Muscle of back (tissue), 11 donors: ENCODE measurements around the gene CNTN6. TPM values are rescaled to one million over a fixed set of nuclear protein-coding genes. Genes with fewer than 3 reads are reported as not detected.

ENCODE experiments used
- DNase-seq, 3 donors: peaks; one replicate each; pipeline versions ENCODE4 v3.0.0 to v3.0.0-alpha.2; 2013
- polyA plus RNA-seq, 10 donors: library from polyadenylated mRNA; unstranded; fragments of 120-200 nt; gene quantifications; one replicate each; pipeline ENCODE4 v1.2.1, GENCODE V29; 2013; ENCODE audit not compliant: insufficient read length in 10 of 10

Gene CNTN6
- polyA plus RNA-seq, 10 donors, result 0.90 to 2.3 (median 1.3) TPM

DNA sequence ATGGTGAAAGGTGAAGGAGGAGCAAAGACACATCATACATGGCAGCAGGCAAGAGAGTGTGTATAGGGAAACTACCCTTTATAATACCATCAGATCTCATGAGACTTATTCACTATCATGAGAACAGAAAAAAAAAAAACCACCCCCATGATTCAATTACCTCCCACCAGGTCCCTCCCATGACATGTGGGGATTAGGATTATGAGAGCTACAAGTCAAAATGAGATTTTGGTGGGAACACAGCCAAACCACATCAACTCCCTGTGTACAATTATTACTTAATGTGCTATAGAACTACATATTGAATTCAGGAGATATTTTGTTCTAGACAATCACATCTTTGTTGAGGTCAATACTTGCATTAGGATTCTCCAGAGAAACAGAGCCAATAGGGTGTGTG is 313.4 kb downstream of the CNTN6 start:
- no peak for DNase-seq

DNA sequence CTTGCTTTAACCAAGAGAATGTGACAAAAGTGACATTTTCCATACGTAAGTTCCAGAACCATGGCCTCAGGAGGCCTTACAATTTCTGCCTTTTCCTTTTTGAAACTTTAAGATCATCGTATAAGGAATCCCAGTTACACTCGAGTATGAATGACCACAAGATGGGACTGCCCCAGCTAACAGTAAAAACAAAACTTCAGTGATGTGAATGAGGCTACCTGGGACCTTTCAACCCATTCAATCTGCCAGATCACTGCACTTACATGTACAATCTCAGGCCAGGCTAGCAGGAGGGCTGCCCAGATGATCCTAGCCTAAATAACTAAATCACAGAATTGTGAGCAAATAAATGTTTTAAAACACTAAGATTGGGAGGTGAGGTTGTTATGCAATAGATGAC is 328.8 kb downstream of the CNTN6 start:
- no peak for DNase-seq

DNA sequence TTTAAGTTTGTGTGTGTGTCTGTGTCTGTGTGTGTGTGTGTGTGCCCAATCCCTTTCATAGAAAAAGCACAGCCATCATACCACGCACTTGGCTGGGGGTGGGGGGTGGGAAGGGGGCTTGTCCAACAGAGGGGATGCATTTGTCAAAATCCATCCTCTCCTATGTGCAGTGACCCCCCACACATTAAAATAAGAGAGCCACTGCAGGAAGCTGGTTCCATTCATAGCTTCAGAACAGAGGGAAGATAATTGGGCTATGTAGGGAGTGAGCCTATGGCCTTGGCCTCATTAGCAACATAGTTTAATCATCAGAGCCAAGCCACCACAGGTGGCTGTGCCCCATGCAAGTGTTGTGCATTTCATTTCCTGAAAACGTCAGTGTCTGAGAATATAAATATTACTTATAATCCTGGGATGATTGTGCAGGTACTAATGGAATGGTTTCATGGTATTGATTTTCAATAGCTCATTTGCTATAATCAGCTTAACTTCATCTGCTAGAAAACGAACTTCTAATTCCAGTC is 330.8 kb downstream of the CNTN6 start:
- DNase-seq, result no peak

DNA sequence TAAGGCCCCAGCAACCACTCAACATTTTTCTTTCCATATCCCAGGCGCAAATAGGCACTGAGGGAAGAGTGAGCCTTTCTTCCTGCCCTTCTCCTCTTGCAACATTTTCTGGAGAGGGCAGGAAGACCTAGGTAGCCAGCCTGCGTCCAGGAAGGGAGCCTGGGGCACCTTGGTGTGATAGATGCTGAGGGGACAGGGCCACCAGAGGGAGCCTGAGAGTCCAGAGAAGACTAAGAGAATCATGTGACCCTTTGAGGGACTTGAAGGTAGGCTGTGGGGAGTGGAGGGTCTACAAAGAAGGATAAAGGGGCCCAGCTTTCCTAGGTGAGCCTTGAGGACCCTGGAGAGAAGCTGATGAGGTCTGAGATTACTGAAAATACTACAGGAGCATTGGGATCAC is 346.6 kb downstream of the CNTN6 start:
- DNase-seq, result no peak

DNA sequence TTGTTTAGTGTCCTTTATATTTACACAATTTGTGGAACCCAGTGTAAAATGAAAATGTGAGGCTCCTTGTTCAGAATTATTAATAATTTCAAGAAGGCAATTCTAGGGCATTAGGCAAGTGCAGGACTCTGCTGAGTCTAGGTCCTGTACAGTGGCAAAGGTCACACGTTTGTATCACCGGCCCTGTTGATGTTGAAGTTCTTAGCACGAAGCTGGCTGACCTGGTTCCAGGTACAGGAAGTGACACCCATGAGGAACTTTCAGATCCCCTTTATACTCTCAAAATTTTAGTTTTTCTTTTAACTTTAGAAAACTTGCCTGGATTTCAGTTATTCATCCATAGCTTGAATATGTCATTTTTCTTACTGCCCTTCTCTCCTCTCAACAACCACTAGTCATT is 349.4 kb downstream of the CNTN6 start:
- DNase-seq, result no peak

DNA sequence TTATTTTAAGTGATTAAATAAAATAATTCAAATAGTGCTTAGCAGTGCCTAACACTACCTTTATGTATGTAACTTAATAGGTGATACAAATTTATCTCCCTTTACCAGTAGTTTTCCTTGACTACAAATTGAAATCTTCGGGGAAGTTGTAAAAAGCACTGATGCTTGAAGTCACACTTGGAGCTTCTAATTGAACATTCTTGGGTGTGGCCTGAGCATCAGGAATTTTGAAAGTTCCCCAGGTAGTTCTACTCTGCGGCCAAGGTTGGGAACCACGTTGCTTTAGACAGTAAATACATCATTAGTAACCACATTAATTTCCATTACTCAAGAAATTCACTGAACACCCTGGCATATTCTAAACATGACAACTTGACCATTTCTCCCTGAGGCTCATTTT is 351.4 kb downstream of the CNTN6 start:
- no peak for DNase-seq

DNA sequence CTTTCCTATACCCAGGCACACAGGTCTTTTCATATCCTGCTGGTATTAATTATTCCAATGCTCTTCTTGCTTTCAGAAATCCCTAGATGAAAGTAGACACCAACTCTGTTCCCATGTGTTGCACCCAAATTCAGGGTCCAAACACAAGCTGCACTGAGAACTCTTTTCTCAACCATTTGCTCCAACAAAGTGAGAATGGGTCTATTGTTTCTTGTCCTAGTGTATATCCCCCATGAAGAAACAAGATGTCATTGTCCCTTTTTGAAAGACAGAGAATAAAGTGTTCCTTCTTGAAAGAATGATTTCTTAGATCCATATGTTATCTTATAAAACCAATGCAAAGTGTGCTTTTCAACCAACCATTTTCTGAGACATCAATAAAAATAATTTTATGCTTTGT is 353.7 kb downstream of the CNTN6 start:
- no peak for DNase-seq

DNA sequence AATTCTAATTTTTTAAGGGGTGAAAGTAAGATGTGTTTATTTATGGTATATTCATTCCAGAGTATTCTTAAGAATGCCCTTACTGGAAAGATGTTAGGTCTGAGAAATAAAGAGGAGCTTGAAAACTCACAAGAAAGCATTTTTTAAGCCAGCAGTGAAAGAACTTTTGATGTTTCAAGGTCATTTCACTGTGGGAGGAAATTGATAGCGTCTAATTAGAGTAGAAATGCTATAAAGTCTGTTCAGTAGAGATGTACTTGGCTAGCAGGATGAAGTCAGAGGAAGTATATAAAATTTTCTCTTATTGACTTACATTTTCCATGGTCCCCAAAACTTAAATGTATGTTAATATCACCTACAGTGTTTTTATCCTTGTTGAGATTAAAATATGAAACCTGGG is 354.6 kb downstream of the CNTN6 start:
- DNase-seq, result no peak

DNA sequence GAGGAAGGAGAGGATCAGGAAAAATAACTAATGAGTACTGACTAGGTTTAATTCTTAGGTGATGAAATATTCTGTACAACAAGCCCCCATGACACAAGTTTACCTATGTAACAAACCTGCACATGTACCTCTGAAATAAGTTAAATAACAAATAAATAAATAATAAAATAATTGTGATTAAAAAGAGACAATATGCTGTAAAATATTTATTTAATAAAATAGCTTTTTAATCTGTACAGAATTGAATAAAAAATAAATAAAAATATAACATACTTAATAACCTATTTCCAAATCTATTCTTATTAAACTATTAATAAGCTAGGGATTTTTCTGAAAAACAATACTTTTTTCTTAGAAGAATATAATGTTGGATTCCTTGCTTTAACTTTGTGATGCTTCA is 355.6 kb downstream of the CNTN6 start:
- DNase-seq, result no peak
